ENCODE measurements around the gene RPL11. TPM values are rescaled to one million over a fixed set of nuclear protein-coding genes. Genes with fewer than 3 reads are reported as not detected.

Gene RPL11
- total and polyA plus RNA-seq, 4 donors, result 270 to 816 (median 501) TPM

- H3K36me3 ChIP-seq (ENCODE audit: control insufficient read depth in 4 of 4, insufficient read depth in 3 of 4, low read depth in 1 of 4, low read length in 3 of 4), result peaks cover 3 to 44% (median 36%) of the 10 kb centered on the region in 4 donors
- TF ChIP-seq YY1 (IDR thresholded peaks at IDR 0.05) (no peak), SP1 (IDR thresholded peaks at IDR 0.05) (no peak), GABPA (IDR thresholded peaks at IDR 0.05 in 1 of 2, conservative IDR thresholded peaks at IDR 0.05 in 1 of 2) (no peak), ATF3 (IDR thresholded peaks at IDR 0.05) (no peak), TAF1 (conservative IDR thresholded peaks at IDR 0.05) (no peak), EGR1 (IDR thresholded peaks at IDR 0.05; ENCODE audit: low read depth in 2 of 2) (no peak), RAD21 (IDR thresholded peaks at IDR 0.05) (no peak), JUND (IDR thresholded peaks at IDR 0.05) (no peak), REST (IDR thresholded peaks at IDR 0.05) (no peak), NR2F2 (IDR thresholded peaks at IDR 0.05) (no peak), FOXA1 (IDR thresholded peaks at IDR 0.05) (no peak), CTCF (IDR thresholded peaks at IDR 0.05; ENCODE audit: low read depth, low read length, missing input control) (no peak), ZBTB33 (IDR thresholded peaks at IDR 0.05) (no peak), HNF4G (IDR thresholded peaks at IDR 0.05) (no peak)
- H3K4me3 ChIP-seq (ENCODE audit: low read depth in 1 of 3, low read length in 3 of 3), result no peak overlapping the region
- H3K9me3 ChIP-seq (ENCODE audit: control insufficient read depth in 4 of 4, low read length in 3 of 4), result no peaks in the 10 kb centered on the region
- H3K27ac ChIP-seq (ENCODE audit: low read depth in 1 of 2, low read length in 2 of 2), result no peak overlapping the region
- H3K27me3 ChIP-seq (ENCODE audit: control insufficient read depth in 4 of 4, insufficient read depth in 4 of 4, low read length in 3 of 4), result no peaks in the 10 kb centered on the region
- WGBS, result 85% methylated on average over 5 of the region's 5 CpGs
- no peak for DNase-seq (ENCODE audit: low spot score)
- peaks cover 9 to 17% (median 14%) of the 10 kb centered on the region in 4 donors for H3K4me1 ChIP-seq (ENCODE audit: control insufficient read depth in 4 of 4, insufficient read depth in 4 of 4, low read length in 3 of 4)
- H3K9ac ChIP-seq (ENCODE audit: low read depth in 1 of 2, low read length in 2 of 2), result no peak overlapping the region
These were observed 10.4 kb downstream of the RPL11 start for GRCh38 chr1:23701996-23702395.

GRCh38 chr1:23704834-23705495, 13.4 kb downstream of the RPL11 start:
- no peak overlapping the region for H3K4me3 ChIP-seq (ENCODE audit: low read depth in 1 of 3, low read length in 3 of 3)
- no peaks in the 10 kb centered on the region for H3K9me3 ChIP-seq (ENCODE audit: control insufficient read depth in 4 of 4, low read length in 3 of 4)
- DNase-seq (ENCODE audit: low spot score), result no peak
- no peak overlapping the region for H3K9ac ChIP-seq (ENCODE audit: low read depth in 1 of 2, low read length in 2 of 2)
- no peaks in the 10 kb centered on the region for H3K27me3 ChIP-seq (ENCODE audit: control insufficient read depth in 4 of 4, insufficient read depth in 4 of 4, low read length in 3 of 4)
- H3K4me1 ChIP-seq (ENCODE audit: control insufficient read depth in 4 of 4, insufficient read depth in 4 of 4, low read length in 3 of 4), result peaks cover 9 to 15% (median 14%) of the 10 kb centered on the region in 4 donors
- H3K27ac ChIP-seq (ENCODE audit: low read depth in 1 of 2, low read length in 2 of 2), result peak overlapping the region in 1 of 2 donors; percentile 20
- H3K36me3 ChIP-seq (ENCODE audit: control insufficient read depth in 4 of 4, insufficient read depth in 3 of 4, low read depth in 1 of 4, low read length in 3 of 4), result peaks cover 1 to 19% (median 11%) of the 10 kb centered on the region in 4 donors
- 43% methylated on average over 6 of the region's 6 CpGs for WGBS
- TF ChIP-seq SP1 (IDR thresholded peaks at IDR 0.05) (peak; percentile 43), FOXA2 (IDR thresholded peaks at IDR 0.05) (no peak), ATF3 (IDR thresholded peaks at IDR 0.05) (no peak), JUND (IDR thresholded peaks at IDR 0.05) (peak in 1 of 2 donors; percentile 37), HNF4A (conservative IDR thresholded peaks at IDR 0.05) (peak; percentile 79 to 87), RXRA (IDR thresholded peaks at IDR 0.05) (peak; percentile 28 to 50), ZBTB33 (IDR thresholded peaks at IDR 0.05) (no peak), REST (IDR thresholded peaks at IDR 0.05) (peak; percentile 34)
